ENCODE data around the gene SHQ1.

DNA sequence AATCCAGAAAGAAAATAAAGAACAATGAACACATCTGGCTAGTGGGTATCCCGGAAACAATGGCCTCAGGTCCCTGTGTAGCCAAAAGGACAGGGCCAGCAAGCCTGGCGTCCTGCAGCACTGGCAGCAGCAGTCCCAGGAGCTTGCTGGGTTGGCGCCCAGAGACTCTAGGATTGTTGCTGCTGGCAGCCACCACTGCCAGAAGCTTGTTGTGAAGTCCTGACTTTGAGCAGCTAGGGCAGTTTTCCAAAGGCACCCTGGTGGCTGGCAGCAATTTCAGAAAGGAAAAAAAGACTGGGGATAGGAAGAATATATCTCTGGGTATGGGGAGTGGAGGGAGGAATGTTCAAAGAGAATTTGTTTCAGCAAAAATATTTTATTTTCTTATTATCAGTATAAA lies 11.3 kb downstream of the SHQ1 start:
- TF ChIP-seq, protein P1, sequence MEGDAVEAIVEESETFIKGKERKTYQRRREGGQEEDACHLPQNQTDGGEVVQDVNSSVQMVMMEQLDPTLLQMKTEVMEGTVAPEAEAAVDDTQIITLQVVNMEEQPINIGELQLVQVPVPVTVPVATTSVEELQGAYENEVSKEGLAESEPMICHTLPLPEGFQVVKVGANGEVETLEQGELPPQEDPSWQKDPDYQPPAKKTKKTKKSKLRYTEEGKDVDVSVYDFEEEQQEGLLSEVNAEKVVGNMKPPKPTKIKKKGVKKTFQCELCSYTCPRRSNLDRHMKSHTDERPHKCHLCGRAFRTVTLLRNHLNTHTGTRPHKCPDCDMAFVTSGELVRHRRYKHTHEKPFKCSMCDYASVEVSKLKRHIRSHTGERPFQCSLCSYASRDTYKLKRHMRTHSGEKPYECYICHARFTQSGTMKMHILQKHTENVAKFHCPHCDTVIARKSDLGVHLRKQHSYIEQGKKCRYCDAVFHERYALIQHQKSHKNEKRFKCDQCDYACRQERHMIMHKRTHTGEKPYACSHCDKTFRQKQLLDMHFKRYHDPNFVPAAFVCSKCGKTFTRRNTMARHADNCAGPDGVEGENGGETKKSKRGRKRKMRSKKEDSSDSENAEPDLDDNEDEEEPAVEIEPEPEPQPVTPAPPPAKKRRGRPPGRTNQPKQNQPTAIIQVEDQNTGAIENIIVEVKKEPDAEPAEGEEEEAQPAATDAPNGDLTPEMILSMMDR (IDR thresholded peaks at IDR 0.05), result peak in 3 of 12 donors; percentile 21 to 28 (median 27)
- no peak for TF ChIP-seq POLR2A (IDR thresholded peaks at IDR 0.05)

Measured in heart left ventricle (tissue), 13 donors.